H9 (cell line): ENCODE data around the gene VWC2. TPM values are rescaled to one million over a fixed set of nuclear protein-coding genes. Genes with fewer than 3 reads are reported as not detected.

Source experiments
- DNase-seq: peaks from one replicate; pipeline ENCODE4 v3.0.0-alpha.2; 2017
- H2AFZ ChIP-seq: one replicate; pipeline ENCODE4 v1.6.1; 2013; ENCODE audit warnings: mild to moderate bottlenecking, low read length, control low read depth, moderate library complexity
- H2AK5ac ChIP-seq: 2 replicates; pipeline ENCODE4 v1.6.1; 2013; ENCODE audit warnings: low read length, control low read depth, mixed read lengths; ENCODE audit not compliant: insufficient read length
- H2BK120ac ChIP-seq: one replicate; pipeline ENCODE4 v1.6.1; 2013; ENCODE audit warnings: low read depth, mild to moderate bottlenecking, low read length, control low read depth, inconsistent platforms; ENCODE audit not compliant: poor library complexity, severe bottlenecking
- H2BK12ac ChIP-seq: 2 replicates; pipeline ENCODE4 v1.6.1; 2013; ENCODE audit warnings: low read length, control low read depth, mixed read lengths, low read depth; ENCODE audit not compliant: insufficient read length
- H2BK15ac ChIP-seq: 2 replicates; pipeline ENCODE4 v1.6.1; 2013; ENCODE audit warnings: low read depth, low read length, control low read depth
- H2BK20ac ChIP-seq: one replicate; pipeline ENCODE4 v1.6.1; 2013; ENCODE audit warnings: low read depth, mild to moderate bottlenecking, low read length, control low read depth, inconsistent platforms; ENCODE audit not compliant: poor library complexity, severe bottlenecking
- H2BK5ac ChIP-seq: 2 replicates; pipeline ENCODE4 v1.6.1; 2013; ENCODE audit warnings: low read length, control low read depth, mixed read lengths; ENCODE audit not compliant: insufficient read length
- H3K14ac ChIP-seq: 2 replicates; pipeline ENCODE4 v1.6.1; 2013; ENCODE audit warnings: low read length, control low read depth; ENCODE audit not compliant: insufficient read depth
- H3K18ac ChIP-seq: 2 replicates; pipeline ENCODE4 v1.6.1; 2013; ENCODE audit warnings: low read depth, mild to moderate bottlenecking, mixed read lengths, low read length, control low read depth; ENCODE audit not compliant: insufficient read length
- H3K23ac ChIP-seq: 2 replicates; pipeline ENCODE4 v1.6.1; 2013; ENCODE audit warnings: low read length, control low read depth, mixed read lengths, low read depth; ENCODE audit not compliant: insufficient read length
- H3K23me2 ChIP-seq: 2 replicates; pipeline ENCODE4 v1.6.1; 2013; ENCODE audit warnings: low read depth, mild to moderate bottlenecking, mixed read lengths, low read length, control low read depth; ENCODE audit not compliant: insufficient read length, poor library complexity, severe bottlenecking
- H3K27ac ChIP-seq: 2 replicates; pipeline ENCODE4 v1.5.1; 2013; ENCODE audit warnings: low read length, control low read depth, mixed read lengths, low read depth; ENCODE audit not compliant: insufficient read length
- H3K27me3 ChIP-seq: 2 replicates; pipeline ENCODE4 v1.6.1; 2013; ENCODE audit warnings: low read length, control low read depth, inconsistent platforms; ENCODE audit not compliant: insufficient read depth
- H3K4ac ChIP-seq: 2 replicates; pipeline ENCODE4 v1.6.1; 2013; ENCODE audit warnings: low read depth, mild to moderate bottlenecking, control low read depth, inconsistent platforms, low read length, moderate library complexity
- H3K4me1 ChIP-seq: 2 replicates; pipeline ENCODE4 v1.6.1; 2013; ENCODE audit warnings: low read length, control low read depth, inconsistent platforms; ENCODE audit not compliant: insufficient read depth
- H3K4me2 ChIP-seq: 2 replicates; pipeline ENCODE4 v1.6.1; 2013; ENCODE audit warnings: low read length, control low read depth, mixed read lengths; ENCODE audit not compliant: insufficient read length, insufficient read depth
- H3K56ac ChIP-seq: 2 replicates; pipeline ENCODE4 v1.6.1; 2013; ENCODE audit warnings: low read depth, mild to moderate bottlenecking, mixed read lengths, low read length, control low read depth; ENCODE audit not compliant: insufficient read length
- H3K79me1 ChIP-seq: 2 replicates; pipeline ENCODE4 v1.6.1; 2013; ENCODE audit warnings: low read depth, mild to moderate bottlenecking, moderate library complexity, low read length, control low read depth, inconsistent platforms; ENCODE audit not compliant: insufficient read depth, poor library complexity, severe bottlenecking
- H3K79me2 ChIP-seq: 2 replicates; pipeline ENCODE4 v1.6.1; 2013; ENCODE audit warnings: low read length, control low read depth, inconsistent platforms; ENCODE audit not compliant: insufficient read depth
- H3K9ac ChIP-seq: 2 replicates; pipeline ENCODE4 v1.6.1; 2013; ENCODE audit warnings: low read length, control low read depth, mixed read lengths; ENCODE audit not compliant: insufficient read length; ENCODE audit errors: extremely low read depth
- H3K9me3 ChIP-seq: one replicate; pipeline ENCODE4 v1.6.1; 2013; ENCODE audit warnings: low read depth, low read length, inconsistent platforms; ENCODE audit not compliant: control insufficient read depth
- H3T11ph ChIP-seq: one replicate; pipeline ENCODE4 v1.6.1; 2013; ENCODE audit warnings: mild to moderate bottlenecking, low read length, control low read depth, inconsistent platforms
- H4K20me1 ChIP-seq: one replicate; pipeline ENCODE4 v1.6.1; 2013; ENCODE audit not compliant: control insufficient read depth, insufficient read length, insufficient read depth
- H4K5ac ChIP-seq: 2 replicates; pipeline ENCODE4 v1.6.1; 2013; ENCODE audit warnings: low read depth, mild to moderate bottlenecking, mixed read lengths, low read length, control low read depth; ENCODE audit not compliant: insufficient read length
- H4K8ac ChIP-seq: replicated peaks from 2 replicates; pipeline ENCODE4 v1.6.1; 2013; ENCODE audit warnings: low read length, control low read depth, mixed read lengths, low read depth; ENCODE audit not compliant: insufficient read length
- H4K91ac ChIP-seq: 2 replicates; pipeline ENCODE4 v1.6.1; 2013; ENCODE audit warnings: low read depth, mild to moderate bottlenecking, moderate library complexity, mixed read lengths, low read length, control low read depth; ENCODE audit not compliant: insufficient read length
- H3K27ac Mint-ChIP-seq, 3 experiments: 2 replicates in 2 of 3; 3 replicates in 1 of 3; pipeline ENCODE4 v1.8.0; 2020 to 2021; ENCODE audit warnings: mixed read lengths in 3 of 3, mild to moderate bottlenecking in 1 of 3, moderate library complexity in 1 of 3
- H3K27me3 Mint-ChIP-seq: 2 replicates; pipeline ENCODE4 v1.8.0; 2021; ENCODE audit warnings: low read depth, mild to moderate bottlenecking, moderate library complexity, mixed read lengths
- H3K36me3 Mint-ChIP-seq, 3 experiments: 2 replicates in 2 of 3; 3 replicates in 1 of 3; pipeline ENCODE4 v1.8.0; 2020 to 2021; ENCODE audit warnings: low read depth in 3 of 3, mixed read lengths in 3 of 3; ENCODE audit not compliant: insufficient read depth in 1 of 3
- H3K4me1 Mint-ChIP-seq, 2 experiments: 2 replicates each; pipeline ENCODE4 v1.8.0; 2020; ENCODE audit warnings: mixed read lengths in 2 of 2
- H3K4me3 Mint-ChIP-seq, 2 experiments: 2 replicates in 1 of 2; 3 replicates in 1 of 2; pipeline ENCODE4 v1.8.0; 2020 to 2021; ENCODE audit warnings: mild to moderate bottlenecking in 2 of 2, mixed read lengths in 2 of 2, moderate library complexity in 1 of 2
- H3K9me3 Mint-ChIP-seq, 2 experiments: 2 replicates in 1 of 2; 3 replicates in 1 of 2; pipeline ENCODE4 v1.8.0; 2020; ENCODE audit warnings: mild to moderate bottlenecking in 2 of 2, mixed read lengths in 2 of 2, moderate library complexity in 1 of 2
- WGBS: extraction: QIAGEN DNeasy Blood & Tissue Kit; methylation state at CpG from one replicate; pipeline ENCODE4 v1.1.7; 2013; ENCODE audit warnings: missing lambda C conversion rate, low lambda C conversion rate, mixed read lengths; ENCODE audit not compliant: insufficient read length; ENCODE audit errors: extremely low coverage; 5-methylcytosine and 5-hydroxymethylcytosine counted together
- total RNA-seq: library from RNA; stranded (reverse); gene quantifications from 2 replicates; pipeline ENCODE4 v1.2.1, GENCODE V29; 2021
- TF ChIP-seq, protein P1 (sequence below): fragments of 200-600 bp; sonication (generic); conservative IDR thresholded peaks from 3 replicates; pipeline ENCODE4 v1.8.0; 2021; ENCODE audit warnings: antibody characterized with exemption, mild to moderate bottlenecking

The VWC2 gene
- total RNA-seq, 1 experiment from 2014 or later = 0.02 TPM

DNA sequence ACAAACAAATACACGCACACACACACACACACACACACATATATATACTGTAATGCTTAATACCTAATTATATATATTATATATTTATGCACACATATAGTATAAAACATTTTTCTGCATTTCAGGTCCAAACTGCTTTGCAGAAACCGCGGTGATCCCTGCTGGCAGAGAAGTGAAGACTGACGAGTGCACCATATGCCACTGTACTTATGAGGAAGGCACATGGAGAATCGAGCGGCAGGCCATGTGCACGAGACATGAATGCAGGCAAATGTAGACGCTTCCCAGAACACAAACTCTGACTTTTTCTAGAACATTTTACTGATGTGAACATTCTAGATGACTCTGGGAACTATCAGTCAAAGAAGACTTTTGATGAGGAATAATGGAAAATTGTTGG is 138.5 kb downstream of the VWC2 start:
- no peak overlapping the region for H2BK12ac ChIP-seq
- H3K4me2 ChIP-seq = no peak overlapping the region
- no peaks in the 10 kb centered on the region for H4K20me1 ChIP-seq
- H3K18ac ChIP-seq = no peak overlapping the region
- H3K23ac ChIP-seq = no peak overlapping the region
- H3T11ph ChIP-seq = no peak overlapping the region
- Mint-ChIP-seq H3K9me3 (peaks cover 9 to 11% of the 10 kb centered on the region in 2 experiments; a peak in 4 of 5 replicates), H3K36me3 (peaks cover 0 to 5% (median 4%) of the 10 kb centered on the region in 3 experiments; a peak in 2 of 7 replicates), H3K27me3 (no peaks in the 10 kb centered on the region), H3K4me1 (peaks cover 5 to 12% of the 10 kb centered on the region in 2 experiments; a peak in 2 of 4 replicates), H3K4me3 (no peak overlapping the region), H3K27ac (no peak overlapping the region)
- WGBS = no CpG with 5 or more reads among the region's 8 CpGs
- no peaks in the 10 kb centered on the region for H3K4me1 ChIP-seq
- no peak overlapping the region for H4K91ac ChIP-seq
- H2BK20ac ChIP-seq = no peak overlapping the region
- no peaks in the 10 kb centered on the region for H3K9me3 ChIP-seq
- no peak overlapping the region for H3K14ac ChIP-seq
- no peak overlapping the region for H2AFZ ChIP-seq
- H3K56ac ChIP-seq = no peak overlapping the region
- no peak overlapping the region for H3K9ac ChIP-seq
- H3K79me1 ChIP-seq = no peaks in the 10 kb centered on the region
- no peak overlapping the region for H3K27ac ChIP-seq
- H2AK5ac ChIP-seq = no peak overlapping the region
- no peaks in the 10 kb centered on the region for H3K23me2 ChIP-seq
- no peak overlapping the region for H2BK120ac ChIP-seq
- H2BK15ac ChIP-seq = no peak overlapping the region
- no peak overlapping the region for H3K4ac ChIP-seq
- no peak overlapping the region for H4K5ac ChIP-seq
- no peak overlapping the region for H2BK5ac ChIP-seq
- H3K79me2 ChIP-seq = no peaks in the 10 kb centered on the region
- H4K8ac ChIP-seq = no peak overlapping the region
- H3K27me3 ChIP-seq = no peaks in the 10 kb centered on the region
- DNase-seq = no peak
- TF ChIP-seq, protein P1, sequence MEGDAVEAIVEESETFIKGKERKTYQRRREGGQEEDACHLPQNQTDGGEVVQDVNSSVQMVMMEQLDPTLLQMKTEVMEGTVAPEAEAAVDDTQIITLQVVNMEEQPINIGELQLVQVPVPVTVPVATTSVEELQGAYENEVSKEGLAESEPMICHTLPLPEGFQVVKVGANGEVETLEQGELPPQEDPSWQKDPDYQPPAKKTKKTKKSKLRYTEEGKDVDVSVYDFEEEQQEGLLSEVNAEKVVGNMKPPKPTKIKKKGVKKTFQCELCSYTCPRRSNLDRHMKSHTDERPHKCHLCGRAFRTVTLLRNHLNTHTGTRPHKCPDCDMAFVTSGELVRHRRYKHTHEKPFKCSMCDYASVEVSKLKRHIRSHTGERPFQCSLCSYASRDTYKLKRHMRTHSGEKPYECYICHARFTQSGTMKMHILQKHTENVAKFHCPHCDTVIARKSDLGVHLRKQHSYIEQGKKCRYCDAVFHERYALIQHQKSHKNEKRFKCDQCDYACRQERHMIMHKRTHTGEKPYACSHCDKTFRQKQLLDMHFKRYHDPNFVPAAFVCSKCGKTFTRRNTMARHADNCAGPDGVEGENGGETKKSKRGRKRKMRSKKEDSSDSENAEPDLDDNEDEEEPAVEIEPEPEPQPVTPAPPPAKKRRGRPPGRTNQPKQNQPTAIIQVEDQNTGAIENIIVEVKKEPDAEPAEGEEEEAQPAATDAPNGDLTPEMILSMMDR = no peak
